AG09309 (cell line): ENCODE measurements around the gene PIBF1.

Source experiments
- DNase-seq: peaks from one replicate; pipeline ENCODE4 v3.0.0-alpha.2; 2010; ENCODE audit warnings: low read depth
- H3K4me3 ChIP-seq: 2 replicates; pipeline ENCODE4 v1.5.1; 2011; ENCODE audit warnings: mild to moderate bottlenecking, low read depth, low read length, moderate library complexity; ENCODE audit not compliant: control insufficient read depth
- TF ChIP-seq, protein P1 (sequence below): IDR thresholded peaks from 2 replicates; pipeline ENCODE4 v1.5.1; 2011; ENCODE audit warnings: mild to moderate bottlenecking, low read depth, low read length, inconsistent platforms; ENCODE audit not compliant: insufficient read depth, control insufficient read depth; ENCODE audit errors: missing control alignments

PIBF1 gene

DNA sequence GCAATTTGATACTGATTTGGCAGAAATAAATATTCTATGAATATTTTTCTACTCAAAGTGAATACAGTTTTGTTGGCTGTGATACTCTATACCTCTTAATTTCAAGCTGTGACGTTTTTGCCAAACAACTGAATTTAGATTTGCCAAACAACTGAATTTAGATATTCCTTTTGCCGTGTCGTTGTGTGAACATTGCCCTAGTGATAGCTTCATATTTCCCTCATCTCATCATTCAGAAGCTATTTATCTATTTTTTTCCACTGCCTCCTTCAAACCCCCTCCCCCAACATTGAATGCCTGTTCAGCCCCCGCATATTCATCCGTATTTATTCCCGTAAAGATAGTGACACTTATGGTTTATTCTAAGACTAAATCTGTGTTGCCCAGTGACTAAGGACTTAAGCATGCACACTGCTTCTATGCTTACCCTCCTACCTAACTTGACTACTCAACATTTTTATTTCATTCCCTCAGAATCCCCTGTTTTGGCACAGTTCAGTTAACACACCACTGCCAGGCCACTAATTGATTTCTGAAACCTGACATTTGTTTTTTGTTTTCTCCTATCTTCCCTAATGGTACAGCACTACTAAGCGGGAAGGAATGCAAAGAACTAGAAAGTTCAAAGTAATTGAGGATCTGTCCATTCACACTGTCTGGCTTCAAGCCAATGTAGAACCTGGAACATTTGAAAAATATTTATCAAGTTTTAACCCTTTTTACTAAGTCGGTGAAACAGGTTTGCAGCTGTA lies 274.1 kb downstream of the PIBF1 start:
- TF ChIP-seq, protein P1, sequence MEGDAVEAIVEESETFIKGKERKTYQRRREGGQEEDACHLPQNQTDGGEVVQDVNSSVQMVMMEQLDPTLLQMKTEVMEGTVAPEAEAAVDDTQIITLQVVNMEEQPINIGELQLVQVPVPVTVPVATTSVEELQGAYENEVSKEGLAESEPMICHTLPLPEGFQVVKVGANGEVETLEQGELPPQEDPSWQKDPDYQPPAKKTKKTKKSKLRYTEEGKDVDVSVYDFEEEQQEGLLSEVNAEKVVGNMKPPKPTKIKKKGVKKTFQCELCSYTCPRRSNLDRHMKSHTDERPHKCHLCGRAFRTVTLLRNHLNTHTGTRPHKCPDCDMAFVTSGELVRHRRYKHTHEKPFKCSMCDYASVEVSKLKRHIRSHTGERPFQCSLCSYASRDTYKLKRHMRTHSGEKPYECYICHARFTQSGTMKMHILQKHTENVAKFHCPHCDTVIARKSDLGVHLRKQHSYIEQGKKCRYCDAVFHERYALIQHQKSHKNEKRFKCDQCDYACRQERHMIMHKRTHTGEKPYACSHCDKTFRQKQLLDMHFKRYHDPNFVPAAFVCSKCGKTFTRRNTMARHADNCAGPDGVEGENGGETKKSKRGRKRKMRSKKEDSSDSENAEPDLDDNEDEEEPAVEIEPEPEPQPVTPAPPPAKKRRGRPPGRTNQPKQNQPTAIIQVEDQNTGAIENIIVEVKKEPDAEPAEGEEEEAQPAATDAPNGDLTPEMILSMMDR: no peak
- DNase-seq: peak; percentile 61

DNA sequence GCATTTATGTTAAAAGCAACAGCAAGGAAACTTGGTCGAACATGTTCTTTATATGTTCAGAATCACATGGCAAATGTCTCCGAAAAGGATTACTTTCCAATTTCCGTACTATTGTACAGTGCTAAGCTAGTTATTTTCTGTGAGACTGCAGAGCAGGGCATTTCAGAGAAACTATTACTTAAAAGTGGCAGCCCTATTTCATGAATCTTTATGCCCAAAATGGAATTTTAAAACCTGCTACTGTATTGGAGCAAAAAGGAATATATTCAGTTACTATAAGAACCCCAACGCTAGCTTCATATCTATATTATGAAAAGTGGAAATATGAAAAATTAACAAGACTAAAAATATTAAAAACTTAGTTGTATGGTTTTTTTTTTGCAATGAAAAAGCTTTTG lies 274.6 kb downstream of the PIBF1 start:
- H3K4me3 ChIP-seq: no peak overlapping the region
- no peak for DNase-seq
- TF ChIP-seq, protein P1: no peak

More for the DNA sequence above, 274.1 kb downstream of the PIBF1 start:
- H3K4me3 ChIP-seq: no peak overlapping the region

DNA sequence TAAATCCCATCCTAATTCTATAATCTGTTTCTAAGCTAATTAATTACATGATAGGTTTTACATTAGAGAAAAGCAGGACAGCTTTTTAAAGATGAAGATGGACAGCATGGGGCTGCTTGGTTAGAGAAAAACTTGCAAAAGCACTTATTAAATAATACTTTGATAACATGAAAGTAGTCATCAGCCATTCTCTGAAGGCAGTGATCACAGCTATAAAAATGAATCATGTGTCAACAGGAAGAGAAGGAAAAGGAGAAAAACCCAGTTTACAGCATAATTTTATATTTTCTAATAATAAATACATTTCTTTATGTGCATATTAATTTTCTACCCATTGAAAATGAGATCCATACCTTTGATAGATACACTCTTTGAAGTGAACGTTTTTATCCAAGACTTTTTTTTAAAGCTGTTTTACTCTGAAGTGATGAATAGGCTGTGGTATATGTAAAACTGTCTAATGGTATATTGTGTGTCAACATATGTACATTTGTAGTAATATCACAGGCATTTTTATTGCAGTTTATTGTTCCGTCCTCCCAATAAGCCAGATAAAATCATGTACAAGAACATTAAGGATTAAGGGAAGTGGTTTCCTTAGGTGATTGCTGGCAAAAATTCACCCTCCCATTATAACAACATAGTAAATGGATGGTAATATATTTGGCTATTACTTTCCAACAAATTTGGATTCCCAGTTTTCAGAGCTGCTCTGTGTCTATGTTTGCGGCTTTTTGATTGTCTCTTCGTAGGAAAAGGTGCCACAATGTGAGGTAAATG lies 275.5 kb downstream of the PIBF1 start:
- DNase-seq: no peak
- TF ChIP-seq, protein P1: no peak
- no peak overlapping the region for H3K4me3 ChIP-seq

DNA sequence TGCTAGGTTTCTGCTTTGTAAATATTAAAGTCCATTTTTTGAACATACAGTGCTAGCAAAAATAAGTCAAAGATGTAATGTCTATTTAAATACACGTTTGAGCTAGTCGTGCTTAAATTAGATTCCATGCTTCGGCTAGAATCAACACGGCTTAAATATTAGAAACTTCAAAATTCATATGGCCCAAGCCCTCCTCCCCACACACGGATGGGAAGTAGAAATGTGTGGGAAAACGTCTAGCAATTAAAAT lies 276.1 kb downstream of the PIBF1 start:
- peak overlapping the region; percentile 39 for H3K4me3 ChIP-seq
- TF ChIP-seq, protein P1: no peak
- DNase-seq: no peak

DNA sequence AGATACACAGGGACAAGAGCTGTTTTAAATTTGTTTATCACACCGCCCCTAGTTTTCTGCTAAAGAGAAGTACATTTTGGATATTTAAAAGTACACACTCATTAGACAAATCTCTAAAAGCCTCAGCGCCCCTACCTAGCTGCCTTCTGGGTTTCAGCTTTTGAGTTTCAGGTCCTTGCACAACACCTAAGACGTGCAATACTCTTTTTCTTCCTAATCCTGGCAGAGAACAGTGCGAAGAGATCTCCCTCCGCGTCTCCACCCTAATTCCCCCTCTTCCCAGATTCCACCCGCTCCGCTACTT lies 276.5 kb downstream of the PIBF1 start:
- no peak for DNase-seq
- TF ChIP-seq, protein P1: no peak
- H3K4me3 ChIP-seq: peak overlapping the region; percentile 39

DNA sequence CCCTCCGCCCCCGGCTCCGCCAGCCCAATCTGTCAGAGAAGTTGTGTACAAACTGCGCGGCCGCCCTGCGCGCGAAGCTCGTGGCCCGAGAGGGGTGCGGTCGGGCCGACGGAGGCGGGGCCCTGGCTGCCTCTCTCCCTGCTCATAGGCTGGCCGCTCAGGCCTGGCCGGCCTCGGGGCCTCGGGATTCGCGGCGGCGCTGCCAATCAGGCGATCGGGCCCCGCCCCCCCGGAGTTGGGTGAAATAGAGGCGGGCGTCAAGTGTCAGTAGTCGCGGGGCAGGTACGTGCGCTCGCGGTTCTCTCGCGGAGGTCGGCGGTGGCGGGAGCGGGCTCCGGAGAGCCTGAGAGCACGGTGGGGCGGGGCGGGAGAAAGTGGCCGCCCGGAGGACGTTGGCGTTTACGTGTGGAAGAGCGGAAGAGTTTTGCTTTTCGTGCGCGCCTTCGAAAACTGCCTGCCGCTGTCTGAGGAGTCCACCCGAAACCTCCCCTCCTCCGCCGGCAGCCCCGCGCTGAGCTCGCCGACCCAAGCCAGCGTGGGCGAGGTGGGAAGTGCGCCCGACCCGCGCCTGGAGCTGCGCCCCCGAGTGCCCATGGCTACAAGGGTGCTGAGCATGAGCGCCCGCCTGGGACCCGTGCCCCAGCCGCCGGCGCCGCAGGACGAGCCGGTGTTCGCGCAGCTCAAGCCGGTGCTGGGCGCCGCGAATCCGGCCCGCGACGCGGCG lies 277.0 kb downstream of the PIBF1 start, which contains the start of gene KLF5:
Gene KLF5 (plus strand): TSS at position 270 of the 724 bp plus-strand sequence. CDS start 323 bp downstream, at position 593.
- H3K4me3 ChIP-seq: peak within 1 kb of the TSS; percentile 85
- TF ChIP-seq, protein P1: no peak
- DNase-seq: peak; percentile 77
